ENCODE results near the gene LRP1B. TPM values are rescaled to one million over a fixed set of nuclear protein-coding genes. Genes with fewer than 3 reads are reported as not detected.

LRP1B gene
- total RNA-seq, 2 donors from 2014 or later = 0.52 to 3.0 TPM

DNA sequence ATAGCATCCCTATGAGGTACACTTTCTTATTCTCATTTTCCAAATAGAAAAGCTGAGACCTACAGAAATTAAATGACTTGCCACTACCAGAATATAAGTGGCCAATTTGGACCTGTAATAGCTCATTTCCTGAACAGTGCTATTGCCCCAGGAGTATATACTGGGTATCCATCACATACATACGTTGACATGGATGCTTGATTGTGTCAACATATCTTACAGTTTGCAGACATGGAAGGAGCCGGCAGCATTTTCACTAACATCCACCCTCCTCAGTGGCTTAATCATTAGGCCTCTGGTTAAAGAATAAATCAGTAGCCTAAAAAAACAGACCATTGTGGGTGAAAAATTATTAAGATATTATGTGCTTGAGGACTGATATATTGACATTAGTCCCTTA lies 829.3 kb downstream of the LRP1B start:
- intact Hi-C loops (cut with DNase I) = no loop called here
- no peak for DNase-seq
- Histone ChIP-seq H3K4me1 (no peaks in the 10 kb centered on the region), H3K36me3 (replicated peaks in 1 of 2; ENCODE audit: insufficient read depth in 1 of 2, low read depth in 2 of 2) (no peaks in the 10 kb centered on the region), H3K9me3 (no peaks in the 10 kb centered on the region), H3K4me3 (no peak overlapping the region), H3K27ac (no peak overlapping the region), H3K27me3 (no peaks in the 10 kb centered on the region)
- no peak for ATAC-seq
- WGBS, 2 donors = 20 to 21% methylated on average over 2 of the region's 2 CpGs
- TF ChIP-seq CTCF (IDR thresholded peaks at IDR 0.05) = no peak
- TF ChIP-seq POLR2A (IDR thresholded peaks at IDR 0.05) = no peak

DNA sequence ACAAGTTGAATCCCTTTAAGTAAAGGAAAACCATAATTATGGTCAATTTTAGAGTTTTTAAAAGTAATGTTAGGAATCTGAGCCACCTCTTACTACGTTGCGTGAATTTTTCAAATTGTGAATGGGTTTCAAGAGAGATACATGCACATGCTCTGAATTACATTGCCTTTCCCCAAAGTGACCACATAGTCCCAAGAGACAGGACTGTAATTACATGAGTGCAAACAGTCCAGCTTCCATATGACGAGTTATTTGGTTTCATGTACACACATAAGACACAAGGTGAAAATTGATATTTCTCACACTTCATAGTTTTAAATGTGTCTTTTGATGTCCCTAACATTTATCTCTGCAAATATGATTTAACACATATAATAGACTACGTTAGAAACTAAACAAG lies 850.8 kb downstream of the LRP1B start:
- TF ChIP-seq CTCF (IDR thresholded peaks at IDR 0.05) = no peak
- no peak for TF ChIP-seq POLR2A (IDR thresholded peaks at IDR 0.05)
- no peak overlapping the region for H3K27ac ChIP-seq

DNA sequence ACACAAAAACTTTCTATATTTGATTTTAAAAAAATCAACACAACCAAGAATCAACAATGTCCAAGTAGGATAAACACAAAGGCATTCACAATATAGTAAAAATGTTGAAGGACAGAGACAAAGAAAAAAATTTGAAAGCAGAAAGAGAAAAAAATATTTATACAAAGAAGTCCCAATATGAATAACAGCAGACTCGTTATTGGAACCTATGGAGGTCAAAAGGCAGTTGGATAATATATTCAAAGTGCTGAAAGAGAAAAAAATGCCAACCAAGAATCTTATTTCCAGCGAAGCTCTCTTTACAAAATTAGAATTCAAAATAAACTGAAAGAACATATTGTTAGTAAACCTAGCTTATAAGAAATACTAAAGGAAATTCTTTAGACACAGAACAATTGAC lies 859.5 kb downstream of the LRP1B start:
- Histone ChIP-seq H3K9me3 (no peaks in the 10 kb centered on the region), H3K4me1 (no peaks in the 10 kb centered on the region), H3K4me3 (no peak overlapping the region), H3K36me3 (replicated peaks in 1 of 2; ENCODE audit: insufficient read depth in 1 of 2, low read depth in 2 of 2) (no peaks in the 10 kb centered on the region), H3K27me3 (no peaks in the 10 kb centered on the region), H3K27ac (no peak overlapping the region)
- ATAC-seq = no peak
- DNase-seq = no peak
- no peak for TF ChIP-seq POLR2A (IDR thresholded peaks at IDR 0.05)
- no peak for TF ChIP-seq CTCF (IDR thresholded peaks at IDR 0.05)
- intact Hi-C loops (cut with DNase I) = no loop called here
- 69 to 81% methylated on average over 2 of the region's 2 CpGs for WGBS, 2 donors

More for the DNA sequence above, 850.8 kb downstream of the LRP1B start:
- Histone ChIP-seq H3K4me3 (no peak overlapping the region), H3K36me3 (replicated peaks in 1 of 2; ENCODE audit: insufficient read depth in 1 of 2, low read depth in 2 of 2) (no peaks in the 10 kb centered on the region), H3K4me1 (no peaks in the 10 kb centered on the region), H3K27me3 (no peaks in the 10 kb centered on the region), H3K9me3 (no peaks in the 10 kb centered on the region)
- intact Hi-C loops (cut with DNase I) = no loop called here
- no peak for DNase-seq
- WGBS, 2 donors = 83 to 90% methylated on average over 4 of the region's 4 CpGs
- ATAC-seq = no peak

- 81 to 90% methylated on average over 9 to 10 of the region's 10 CpGs for WGBS, 2 donors
- intact Hi-C loops (cut with DNase I) = no loop called here
- no peaks in the 10 kb centered on the region for H3K27me3 ChIP-seq
- H3K4me1 ChIP-seq = no peaks in the 10 kb centered on the region
- no peak for ATAC-seq
- no peak for DNase-seq
- no peaks in the 10 kb centered on the region for H3K9me3 ChIP-seq
- H3K36me3 ChIP-seq (replicated peaks in 1 of 2; ENCODE audit: insufficient read depth in 1 of 2, low read depth in 2 of 2) = no peaks in the 10 kb centered on the region
- H3K4me3 ChIP-seq = no peak overlapping the region
- no peak overlapping the region for H3K27ac ChIP-seq
- no peak for TF ChIP-seq CTCF (IDR thresholded peaks at IDR 0.05)
- TF ChIP-seq POLR2A (IDR thresholded peaks at IDR 0.05) = no peak
Observed at GRCh38 chr2:141264848-141265247, 866.0 kb downstream of the LRP1B start.

- Histone ChIP-seq H3K27me3 (no peaks in the 10 kb centered on the region), H3K4me3 (no peak overlapping the region), H3K36me3 (replicated peaks in 1 of 2; ENCODE audit: insufficient read depth in 1 of 2, low read depth in 2 of 2) (no peaks in the 10 kb centered on the region), H3K9me3 (no peaks in the 10 kb centered on the region), H3K4me1 (no peaks in the 10 kb centered on the region), H3K27ac (no peak overlapping the region)
- intact Hi-C loops (cut with DNase I) = no loop called here
- ATAC-seq = no peak
- WGBS, 2 donors = 37 to 58% methylated on average over 1 of the region's 1 CpG
- TF ChIP-seq CTCF (IDR thresholded peaks at IDR 0.05) = no peak
- TF ChIP-seq POLR2A (IDR thresholded peaks at IDR 0.05) = no peak
- DNase-seq = no peak
Observed at GRCh38 chr2:141260911-141261310, 869.9 kb downstream of the LRP1B start.
